ENCODE measurements around the gene HTR2A.

DNA sequence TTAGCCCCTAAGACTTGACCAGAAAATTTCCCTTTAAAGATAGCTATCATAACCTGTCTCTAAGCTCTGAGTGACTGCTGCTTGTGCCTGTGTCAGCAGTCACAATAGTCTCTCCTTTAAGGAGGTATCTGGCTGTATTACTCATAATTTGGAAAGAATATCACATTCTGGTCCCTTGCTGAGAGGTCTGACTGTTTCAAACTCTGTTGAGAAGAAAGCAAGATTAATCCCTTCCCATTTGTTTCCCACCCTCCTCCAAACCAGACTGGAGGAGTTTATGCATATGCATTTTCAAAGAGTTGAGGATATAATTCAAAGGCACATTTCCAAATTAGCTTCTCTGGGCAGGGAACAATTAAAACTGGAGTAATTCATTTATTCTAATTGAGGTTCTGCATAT lies 2.3 kb downstream of the HTR2A start:
- TF ChIP-seq CTCF (IDR thresholded peaks at IDR 0.05; ENCODE audit: insufficient read depth, low read depth, low read length) (no peak), EZH2 (IDR thresholded peaks at IDR 0.05; ENCODE audit: insufficient read depth, low read length) (no peak)
